Activated CD4-positive, alpha-beta T cell treated with anti-CD3 and anti-CD28 coated beads, Interleukin-2, amount 50 U/mL, for 16 hours (primary cell): ENCODE results near the gene PATE4.
"Not testable (repeated sequence)": the region's sequence is repeated elsewhere in the genome, so short reads cannot be mapped to it uniquely, and the experiment has no call there.

Experiments
- DNase-seq: peaks from one replicate; pipeline ENCODE4 v3.0.0-alpha.2; 2020

Gene PATE4, protein sequence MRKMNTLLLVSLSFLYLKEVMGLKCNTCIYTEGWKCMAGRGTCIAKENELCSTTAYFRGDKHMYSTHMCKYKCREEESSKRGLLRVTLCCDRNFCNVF

DNA sequence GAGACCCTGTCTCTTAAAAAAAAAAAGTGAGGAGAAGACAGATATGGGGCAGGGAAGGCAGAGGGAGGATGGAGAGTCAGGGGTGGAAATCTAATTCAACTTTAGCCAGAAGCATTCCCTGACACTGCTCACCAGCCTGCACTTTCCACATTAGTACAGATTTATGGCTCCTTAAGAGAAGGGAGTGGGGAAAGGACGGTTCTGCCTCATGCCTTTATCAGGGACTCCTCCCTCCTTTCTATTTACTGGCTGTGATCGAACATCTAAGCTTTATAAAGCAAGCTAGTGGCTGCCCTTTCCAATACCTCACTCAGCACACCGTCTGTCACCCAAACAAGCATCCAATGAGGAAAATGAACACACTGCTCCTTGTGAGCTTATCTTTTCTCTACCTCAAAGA lies at the start of gene PATE4:
PATE4 (plus strand) TSS at position 301 of the 400 bp plus-strand sequence; CDS start at position 345, 44 bp downstream.
- DNase-seq: no peak

DNA sequence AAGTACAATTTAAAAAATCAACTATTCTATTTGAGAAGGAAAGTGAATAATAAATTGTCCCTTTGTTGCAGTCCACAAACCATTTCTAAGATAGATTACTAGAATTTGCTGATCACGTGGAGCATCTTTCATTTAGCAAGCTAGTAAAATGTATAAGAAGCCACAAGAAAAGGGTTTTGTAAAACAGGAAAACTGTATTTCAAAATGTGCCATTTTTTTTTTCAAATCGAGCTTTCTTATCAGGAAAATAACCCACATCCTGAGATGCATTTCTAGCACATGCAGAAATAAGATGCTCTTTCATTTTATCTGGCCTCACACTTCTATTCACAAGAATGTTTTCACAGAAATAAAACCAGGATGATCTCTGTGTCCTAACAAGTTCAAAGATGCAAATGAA lies 48.4 kb upstream of the PATE4 start:
- DNase-seq: no peak

DNA sequence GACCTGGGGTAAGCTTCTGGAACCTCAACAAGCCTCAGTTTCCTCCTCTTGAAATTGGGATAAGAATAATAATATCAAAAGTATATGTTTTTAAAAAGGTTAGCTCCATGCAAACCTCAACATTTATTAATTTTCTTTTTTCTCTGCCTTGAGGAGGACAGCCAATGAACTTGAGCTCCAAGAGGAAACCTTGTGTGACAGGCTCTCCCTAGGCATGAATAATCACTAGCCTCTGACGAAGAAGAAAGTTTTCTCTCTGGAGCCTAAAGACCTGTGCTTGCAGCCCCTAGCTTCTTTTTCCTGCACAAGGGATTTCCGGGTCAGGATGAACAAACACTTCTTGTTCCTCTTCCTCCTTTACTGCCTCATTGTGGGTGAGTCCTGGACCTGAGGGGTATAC lies 45.3 kb upstream of the PATE4 start, which contains the start of gene PATE3:
PATE3 (plus strand) TSS at position 301 of the 400 bp plus-strand sequence; CDS start at position 326, 25 bp downstream.
- no peak for DNase-seq

DNA sequence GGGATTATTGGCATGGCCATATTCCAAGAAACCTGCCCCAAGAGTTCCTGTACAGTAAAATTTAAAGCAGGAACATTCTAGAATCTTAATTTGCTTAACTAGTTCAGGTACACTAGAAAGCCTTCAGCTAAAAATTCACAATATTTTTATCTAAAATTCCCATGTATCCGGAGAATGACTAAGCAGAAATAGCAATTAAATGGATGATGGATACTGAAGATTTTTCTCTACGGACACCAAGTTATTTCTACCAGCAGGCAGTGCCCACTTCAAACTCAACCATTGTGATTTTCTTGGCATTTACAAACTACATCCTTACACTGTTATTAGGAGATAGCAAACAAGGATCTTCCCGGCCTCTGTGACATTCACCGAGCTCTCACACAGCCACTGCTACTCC lies 42.3 kb upstream of the PATE4 start:
- DNase-seq: no peak

DNA sequence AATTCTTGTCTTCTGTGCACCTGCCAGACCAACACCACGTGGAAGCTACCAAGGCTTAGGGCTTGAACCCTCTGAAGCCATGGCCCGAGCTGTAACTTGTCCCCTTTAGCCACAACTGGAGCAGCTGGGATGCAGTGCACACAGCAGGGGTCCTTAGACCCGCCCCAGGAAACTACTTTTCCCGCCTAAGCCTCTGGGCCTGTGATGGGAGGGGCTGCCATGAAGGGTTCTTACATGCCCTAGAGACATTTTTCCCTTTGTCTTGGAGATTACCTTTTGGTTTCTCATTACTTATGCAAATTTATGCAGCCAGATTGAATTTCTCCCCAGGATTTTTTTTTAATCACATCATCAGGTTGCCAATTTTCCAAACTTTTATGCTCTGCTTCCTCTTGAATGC lies 35.5 kb upstream of the PATE4 start:
- DNase-seq: no peak

DNA sequence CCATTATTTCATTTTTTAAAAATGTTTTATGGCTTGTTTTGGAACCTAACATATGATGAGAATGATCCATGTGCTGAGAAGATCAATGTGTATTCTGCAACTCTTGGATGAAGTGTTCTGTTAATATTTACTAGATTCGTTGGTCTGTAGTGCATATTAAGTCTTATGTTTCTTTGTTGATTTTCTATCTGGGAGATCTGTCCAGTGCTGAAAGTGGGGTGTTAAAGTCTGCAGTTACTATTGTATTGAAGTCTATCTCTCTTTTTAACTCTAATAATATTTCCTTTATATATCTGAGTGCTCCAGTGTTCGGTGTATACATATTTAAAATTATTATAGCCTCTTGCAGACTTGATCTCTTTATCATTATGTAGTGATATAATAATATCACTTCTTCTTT lies 33.3 kb upstream of the PATE4 start:
- DNase-seq: no peak

DNA sequence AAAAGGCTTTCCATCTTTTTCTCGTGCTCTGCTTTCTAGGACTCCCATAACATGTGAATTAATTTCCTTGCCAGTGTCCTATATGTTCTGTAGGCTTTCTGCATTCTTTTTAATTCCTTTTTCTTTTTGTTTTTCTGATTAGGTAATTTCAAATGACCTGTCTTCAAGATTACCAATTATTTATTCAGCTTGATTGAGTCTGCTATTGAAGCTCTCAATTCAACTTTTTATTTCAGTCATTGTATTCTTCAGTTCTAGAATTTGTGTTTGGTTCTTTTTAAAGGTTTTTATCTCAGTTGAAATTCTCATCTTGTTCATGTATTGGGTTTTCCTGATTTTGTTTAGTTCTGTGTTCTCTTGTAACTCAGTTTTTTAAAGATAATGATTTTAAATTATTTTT lies 30.7 kb upstream of the PATE4 start:
- DNase-seq: no peak

DNA sequence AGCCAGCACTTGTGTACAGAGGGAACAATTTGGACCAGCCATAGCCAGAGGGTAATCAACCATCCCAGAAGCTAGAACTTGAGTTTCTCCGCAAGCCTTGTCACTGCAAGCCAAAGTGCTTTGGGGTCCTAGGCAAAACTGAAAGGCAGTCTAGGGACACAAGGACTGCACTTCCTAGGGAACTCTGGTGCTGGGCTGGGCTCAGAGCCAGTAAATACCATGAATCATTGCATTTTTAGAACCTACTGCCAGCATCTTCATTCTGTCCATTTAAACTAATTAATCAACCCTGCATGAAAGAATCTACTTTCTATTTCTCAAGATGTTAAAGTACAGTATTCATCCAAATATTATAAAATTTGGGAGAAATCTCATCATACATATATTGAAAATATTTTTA lies 25.2 kb upstream of the PATE4 start:
- DNase-seq: no peak

DNA sequence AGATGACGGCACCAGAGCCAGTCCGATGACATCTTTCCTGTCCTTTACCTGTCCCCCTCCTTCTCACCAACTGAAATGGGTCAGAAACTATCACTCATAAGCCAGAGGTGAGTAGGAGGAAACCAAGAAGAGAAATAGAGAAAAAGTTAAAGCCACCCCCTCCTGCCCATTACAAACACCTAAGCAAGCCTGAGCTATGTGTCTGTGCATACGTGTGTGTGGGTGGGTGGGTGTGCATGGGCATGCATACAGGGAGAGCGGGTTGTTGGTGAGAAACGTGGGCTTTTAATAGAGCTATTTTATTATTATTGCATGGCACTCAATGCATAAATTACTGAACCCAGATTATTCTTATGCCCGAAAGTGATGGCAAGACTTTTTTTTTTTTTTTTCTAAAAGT lies 2.6 kb downstream of the PATE4 start:
- no peak for DNase-seq

DNA sequence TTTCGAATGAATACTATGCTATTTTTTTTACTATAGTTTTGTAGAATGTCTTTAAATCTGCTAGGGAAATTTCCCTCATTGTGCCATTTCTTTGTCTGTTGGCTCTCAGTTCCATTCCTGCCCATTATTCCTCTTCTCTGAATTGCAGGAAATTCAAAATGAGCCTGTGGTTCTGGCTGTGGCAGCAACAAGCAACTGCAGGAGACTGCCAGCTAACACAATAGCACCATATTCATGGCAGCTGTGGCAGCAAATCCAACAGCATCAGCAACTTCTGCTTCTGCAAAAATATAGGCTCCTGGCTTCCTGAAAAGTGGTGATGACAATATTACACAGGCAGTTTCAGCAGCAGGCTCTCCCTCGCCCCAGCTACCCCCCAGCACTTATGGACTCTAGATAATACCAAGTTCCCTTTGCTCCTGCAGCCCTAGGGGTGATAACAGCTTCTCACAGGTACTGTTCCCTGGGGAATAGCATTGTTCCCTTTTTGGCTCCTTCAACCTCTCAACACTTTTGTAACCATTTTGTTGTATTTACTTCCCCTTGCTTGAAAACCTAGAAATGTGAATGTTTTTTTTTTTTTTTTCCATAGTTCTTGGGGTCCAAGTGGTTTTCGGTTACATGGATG lies 9.3 kb downstream of the PATE4 start:
- DNase-seq: no peak

DNA sequence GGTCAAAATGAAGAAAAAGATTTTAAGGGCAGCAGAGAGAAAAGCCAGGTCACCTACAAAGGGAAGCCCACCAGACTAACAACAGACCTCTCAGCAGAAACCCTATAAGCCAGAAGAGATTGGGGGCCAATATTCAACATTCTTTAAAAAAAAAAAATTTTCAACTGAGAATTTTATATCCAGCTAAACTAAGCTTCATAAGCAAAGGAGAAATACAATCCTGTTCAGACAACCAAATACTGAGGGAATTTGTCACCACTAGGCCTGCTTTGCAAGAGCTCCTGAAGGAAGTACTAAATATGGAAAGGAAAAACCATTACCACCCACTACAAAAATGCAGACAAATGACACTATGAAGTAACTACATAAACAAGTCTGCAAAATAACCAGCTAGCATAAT lies 13.1 kb downstream of the PATE4 start:
- DNase-seq: no peak

DNA sequence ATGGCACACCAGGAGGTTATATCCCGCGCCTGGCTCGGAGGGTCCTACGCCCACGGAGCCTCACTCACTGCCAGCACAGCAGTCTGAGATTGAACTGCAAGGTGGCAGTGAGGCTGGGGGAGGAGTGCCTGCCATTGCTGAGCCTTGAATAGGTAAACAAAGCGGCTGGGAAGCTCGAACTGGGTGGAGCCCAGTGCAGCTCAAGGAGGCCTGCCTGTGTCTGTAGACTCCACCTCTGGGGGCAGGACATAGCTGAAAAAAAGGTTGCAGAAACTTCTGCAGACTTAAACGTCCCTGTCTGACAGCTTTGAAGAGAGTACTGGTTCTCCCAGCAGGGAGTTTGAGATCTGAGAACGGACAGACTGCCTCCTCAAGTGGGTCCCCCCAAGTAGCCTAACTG lies 24.6 kb downstream of the PATE4 start:
- DNase-seq: not testable (repeated sequence)

DNA sequence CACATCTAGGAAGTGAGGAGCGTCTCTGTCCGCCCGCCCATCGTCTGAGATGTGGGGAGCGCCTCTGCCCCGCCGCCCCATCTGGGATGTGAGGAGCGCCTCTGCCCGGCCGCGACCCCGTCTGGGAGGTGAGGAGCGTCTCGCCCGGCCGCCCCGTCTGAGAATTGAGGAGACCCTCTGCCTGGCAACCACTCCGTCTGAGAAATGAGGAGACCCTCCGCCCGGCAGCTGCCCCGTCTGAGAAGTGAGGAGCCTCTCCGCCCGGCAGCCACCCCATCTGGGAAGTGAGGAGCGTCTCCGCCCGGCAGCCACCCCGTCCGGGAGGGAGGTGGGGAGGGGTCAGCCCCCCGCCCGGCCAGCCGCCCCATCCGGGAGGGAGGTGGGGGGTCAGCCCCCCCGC lies 29.7 kb downstream of the PATE4 start:
- not testable (repeated sequence) for DNase-seq

DNA sequence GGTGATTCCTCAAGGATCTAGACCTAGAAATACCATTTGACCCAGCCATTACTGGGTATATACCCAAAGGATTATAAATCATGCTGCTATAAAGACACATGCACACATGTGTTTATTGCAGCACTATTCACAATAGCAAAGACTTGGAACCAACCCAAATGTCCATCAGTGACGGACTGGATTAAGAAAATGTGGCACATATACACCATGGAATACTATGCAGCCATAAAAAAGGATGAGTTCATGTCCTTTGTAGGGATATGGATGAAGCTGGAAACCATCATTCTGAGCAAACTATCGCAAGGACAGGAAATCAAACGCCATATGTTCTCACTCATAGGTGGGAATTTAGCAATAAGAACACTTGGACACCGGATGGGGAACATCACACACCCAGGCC lies 32.2 kb downstream of the PATE4 start:
- DNase-seq: not testable (repeated sequence)

DNA sequence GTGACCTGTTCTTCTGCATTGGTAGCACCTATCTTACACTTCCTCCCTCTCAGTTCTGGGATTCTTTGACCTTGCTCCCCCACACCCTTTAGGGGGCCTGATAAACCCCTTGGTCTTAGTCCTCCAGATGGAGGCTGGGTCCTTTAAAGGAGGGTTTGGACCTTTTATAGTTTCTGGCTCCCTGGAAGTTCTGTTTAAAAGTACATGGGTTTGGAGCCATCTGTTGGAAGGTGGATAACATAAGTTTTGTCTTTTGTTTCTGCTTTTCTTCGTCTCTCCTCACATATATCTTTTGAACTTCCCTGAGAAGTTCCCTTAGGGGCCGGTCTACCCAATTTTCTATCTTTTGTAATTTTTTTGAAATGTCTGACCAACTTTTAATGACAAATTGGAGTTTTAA lies 36.4 kb downstream of the PATE4 start:
- DNase-seq: no peak

DNA sequence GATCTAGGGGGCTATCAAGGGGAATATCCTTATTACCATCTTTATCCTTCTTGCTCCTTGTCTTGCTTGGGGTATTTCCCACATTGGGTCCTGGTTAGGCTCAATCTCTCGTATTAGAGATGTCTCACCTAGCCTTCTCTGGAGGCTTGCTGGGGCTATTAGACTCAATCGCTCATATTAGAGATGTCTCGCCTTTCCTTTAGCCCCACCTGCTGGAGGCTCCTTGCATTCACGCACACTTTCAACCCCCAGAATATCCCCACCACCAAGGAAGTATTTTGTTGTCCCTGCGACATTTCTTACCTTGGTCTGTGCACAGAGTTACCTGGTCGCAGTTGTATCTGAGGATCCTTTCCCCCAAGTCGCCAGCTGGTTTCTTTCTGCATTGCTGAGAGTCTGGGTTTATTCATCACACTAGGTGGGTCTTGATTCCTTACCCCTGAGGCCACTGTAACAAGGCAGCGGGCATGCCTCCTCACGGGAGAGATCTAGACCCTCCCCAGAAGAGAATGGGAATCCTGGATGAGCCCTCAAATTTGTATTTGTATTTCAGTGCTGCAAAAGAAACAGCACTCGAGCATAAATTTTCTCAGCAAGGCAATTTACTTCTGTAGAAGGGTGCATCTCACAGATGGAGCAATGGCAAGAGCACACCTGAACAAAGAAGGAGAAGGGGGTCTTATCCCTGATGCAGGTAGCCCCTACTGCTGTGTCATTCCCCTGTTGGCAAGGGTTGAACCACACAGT lies 38.4 kb downstream of the PATE4 start:
- DNase-seq: peak; percentile 18

DNA sequence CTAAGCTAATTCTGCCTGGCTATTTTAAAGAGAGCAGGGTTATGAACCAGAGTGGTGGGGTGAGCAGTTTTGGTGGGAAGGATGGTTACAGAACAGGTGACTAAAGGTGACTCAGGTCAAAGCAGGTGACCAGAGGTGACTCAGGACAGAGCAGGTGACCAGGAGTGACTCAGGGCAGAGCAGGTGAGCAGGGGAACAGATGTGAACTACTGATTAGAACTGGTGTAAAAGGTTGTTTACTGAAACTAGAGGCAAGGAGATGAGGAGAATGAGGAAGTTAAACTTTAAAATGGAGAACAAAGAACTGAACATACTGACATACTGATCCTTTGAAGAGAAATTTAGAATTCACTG lies 39.0 kb downstream of the PATE4 start:
- DNase-seq: no peak

DNA sequence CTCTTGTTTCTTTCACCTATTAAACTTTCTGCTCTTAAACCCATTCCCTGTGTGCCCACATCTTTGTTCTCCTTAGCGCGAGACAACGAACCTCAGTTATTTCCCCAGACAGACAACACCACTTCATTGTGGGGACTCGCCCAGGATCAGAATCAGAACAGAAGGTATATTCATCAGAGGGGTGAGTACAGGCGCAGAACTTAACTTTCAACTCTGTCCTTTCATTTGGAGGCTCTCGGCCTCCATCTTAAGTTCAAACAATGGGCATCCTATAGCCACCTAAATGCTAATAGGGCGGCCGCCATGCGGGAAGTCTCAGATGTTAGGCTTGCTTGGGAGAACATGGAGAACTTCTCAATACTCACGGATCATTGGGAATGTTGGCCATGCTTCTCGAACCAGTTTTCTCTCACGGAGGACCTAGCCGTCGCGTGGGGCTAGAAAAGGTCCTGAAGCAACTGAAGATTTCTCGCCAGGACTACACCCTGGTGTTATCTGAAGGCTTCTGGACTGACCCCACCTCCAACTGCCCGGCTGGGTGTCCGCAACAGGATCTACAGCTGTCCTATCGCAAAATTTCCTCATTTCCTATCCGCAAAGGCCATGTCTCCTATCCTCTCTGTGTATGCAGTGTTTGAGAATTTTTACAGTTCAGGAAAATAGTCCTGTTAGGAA lies 40.9 kb downstream of the PATE4 start:
- DNase-seq: no peak

DNA sequence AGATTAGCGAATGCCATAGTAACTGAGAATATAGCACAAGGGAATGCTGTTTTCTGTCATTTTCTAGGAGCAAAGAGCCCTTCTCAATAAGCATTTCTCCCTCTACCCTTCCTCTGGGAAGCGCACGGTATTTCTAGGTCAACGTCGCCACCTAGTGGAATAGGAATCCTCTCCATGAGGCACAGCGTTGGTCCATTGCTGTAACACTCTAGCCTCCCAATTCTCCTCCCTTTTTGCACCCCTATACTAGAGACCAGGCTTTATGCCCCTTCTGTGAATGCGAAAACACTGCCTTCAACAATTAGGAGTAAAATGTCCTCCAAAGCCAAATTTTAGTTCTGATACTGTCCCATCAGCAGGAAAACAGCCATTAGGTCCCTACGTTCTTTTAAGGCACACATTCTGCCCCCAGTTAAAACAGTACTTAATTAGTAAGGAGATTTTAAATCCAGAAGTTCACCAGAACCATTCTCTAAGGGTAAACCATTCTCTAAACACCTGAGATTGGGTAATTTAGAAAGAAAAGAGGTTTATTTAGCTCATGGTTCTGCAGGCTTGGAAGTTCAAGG lies 41.5 kb downstream of the PATE4 start:
- DNase-seq: peak; percentile 48

DNA sequence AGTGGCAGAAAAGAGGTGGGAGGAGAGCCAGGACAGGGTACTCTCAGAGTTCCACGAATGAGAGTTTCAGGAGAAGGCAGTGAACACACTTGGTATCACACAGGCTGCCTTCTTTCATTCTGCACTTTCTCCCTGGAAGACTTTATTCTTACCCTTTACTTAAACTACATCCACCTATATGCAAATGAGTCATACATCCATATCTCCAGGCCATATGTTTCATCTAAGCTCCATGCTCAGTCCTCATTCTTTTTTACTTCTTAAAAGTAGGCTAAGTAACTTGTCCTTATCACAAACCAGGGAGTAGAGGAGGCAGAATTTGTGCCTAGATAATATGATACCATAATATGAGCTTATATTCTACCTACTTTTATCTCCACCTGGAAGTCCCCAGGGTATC lies 48.2 kb downstream of the PATE4 start:
- no peak for DNase-seq

DNA sequence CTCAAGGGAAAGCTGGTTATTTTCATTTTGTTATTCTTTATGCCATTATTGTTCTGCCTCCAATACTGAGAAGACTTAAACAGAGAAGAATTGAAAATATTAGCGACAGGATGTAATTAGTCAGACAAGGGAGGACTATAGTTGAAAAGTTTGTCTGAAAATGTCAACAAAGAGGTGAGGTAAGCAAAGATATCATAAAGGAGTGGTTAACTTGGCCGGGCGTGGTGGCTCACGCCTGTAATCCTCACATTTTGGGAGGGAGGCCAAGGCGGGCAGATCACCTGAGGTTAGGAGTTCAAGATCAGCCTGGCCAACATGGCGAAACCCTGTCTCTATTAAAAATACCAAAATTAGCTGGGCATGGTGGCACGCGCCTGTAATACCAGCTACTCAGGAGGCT lies 50.3 kb downstream of the PATE4 start:
- DNase-seq: no peak

DNA sequence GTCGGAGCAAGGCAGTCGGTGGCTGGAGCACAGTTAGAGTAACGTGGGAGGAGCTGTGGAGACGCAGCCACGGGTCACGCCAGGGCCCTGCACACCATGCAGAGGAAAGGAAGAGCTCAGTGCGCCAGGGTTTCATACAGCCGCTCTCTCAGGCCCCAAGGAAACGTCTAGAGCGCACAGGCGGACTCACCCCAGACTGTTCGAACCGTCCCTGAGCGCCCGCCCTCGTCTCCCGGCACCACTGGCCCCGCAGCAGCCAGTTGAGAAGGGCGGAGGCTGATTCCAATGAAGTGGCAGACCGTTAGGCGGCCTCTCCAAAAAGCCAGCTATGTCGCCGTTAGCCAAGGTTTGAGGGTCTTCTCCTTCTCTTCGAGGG lies 53.9 kb downstream of the PATE4 start:
- peak; percentile 55 for DNase-seq
